ENCODE data around the gene KCNK10.

The KCNK10 gene

DNA sequence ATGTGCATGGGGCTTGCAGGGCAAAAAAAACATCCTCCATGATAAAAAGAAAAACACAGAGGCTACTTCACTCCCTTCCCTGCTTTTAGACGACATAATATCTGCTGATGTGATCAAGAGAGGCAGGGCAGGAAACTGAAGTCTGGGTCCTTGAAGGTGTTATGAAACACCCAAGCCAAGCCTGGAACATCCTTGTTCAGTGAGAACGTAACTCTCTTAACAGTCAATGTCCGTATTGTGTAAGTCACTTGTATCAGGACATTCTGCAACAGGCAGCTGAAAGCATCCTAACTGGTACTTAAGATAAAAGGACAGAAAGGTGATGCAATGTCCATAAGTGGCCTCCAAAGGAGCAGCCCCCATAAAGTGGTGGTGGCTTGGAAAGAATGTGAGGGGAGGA is 20.0 kb downstream of the KCNK10 start:
- Mint-ChIP-seq H3K27me3 (ENCODE audit: low read depth) (peaks cover 5% of the 10 kb centered on the region), H3K36me3 (ENCODE audit: low read depth) (no peaks in the 10 kb centered on the region), H3K4me3 (no peak overlapping the region), H3K9me3 (no peaks in the 10 kb centered on the region), H3K27ac (no peak overlapping the region), H3K4me1 (ENCODE audit: low read depth) (no peaks in the 10 kb centered on the region)

DNA sequence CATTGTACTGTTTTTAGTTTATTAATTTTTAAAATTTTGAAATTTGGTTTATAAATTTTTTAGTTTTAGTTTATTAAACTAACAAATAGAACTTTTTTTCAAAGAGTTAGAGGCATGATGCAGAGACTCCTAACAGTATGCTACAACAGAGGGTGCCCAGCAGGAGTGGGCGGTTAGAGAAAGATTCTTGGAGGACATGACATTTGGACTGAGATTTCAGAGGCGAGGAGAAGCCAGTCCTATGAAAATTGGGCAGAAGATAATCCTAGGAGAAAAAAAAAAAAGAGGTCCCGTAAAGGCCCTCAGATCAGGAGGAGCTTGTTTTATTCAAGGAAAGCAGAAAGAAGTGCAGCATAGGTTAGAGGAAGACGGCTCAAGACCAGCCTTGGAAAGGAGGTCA is 21.7 kb downstream of the KCNK10 start:
- Mint-ChIP-seq H3K36me3 (ENCODE audit: low read depth) (no peaks in the 10 kb centered on the region), H3K27ac (no peak overlapping the region), H3K9me3 (no peaks in the 10 kb centered on the region), H3K4me3 (no peak overlapping the region), H3K4me1 (ENCODE audit: low read depth) (no peaks in the 10 kb centered on the region), H3K27me3 (ENCODE audit: low read depth) (peaks cover 5% of the 10 kb centered on the region)

DNA sequence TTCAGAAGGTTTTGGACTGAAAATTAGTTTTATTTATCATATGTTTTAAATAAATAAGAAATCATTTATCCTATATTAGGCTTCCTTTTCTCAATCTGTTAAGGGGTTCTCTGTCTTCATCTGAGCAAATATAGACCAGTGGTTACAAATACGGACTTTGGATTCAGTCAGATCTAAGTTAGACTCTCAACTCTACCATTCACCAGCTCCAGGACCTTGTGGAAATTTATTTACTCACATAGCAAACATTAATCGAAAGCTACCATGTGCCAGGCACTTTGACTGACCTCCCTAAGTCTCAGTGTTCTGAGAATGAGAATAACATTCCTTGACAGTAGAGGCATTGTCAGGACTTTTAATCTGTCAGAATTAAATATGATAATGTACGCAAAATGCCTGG is 22.3 kb downstream of the KCNK10 start:
- Mint-ChIP-seq H3K9me3 (no peaks in the 10 kb centered on the region), H3K4me3 (no peak overlapping the region), H3K4me1 (ENCODE audit: low read depth) (no peaks in the 10 kb centered on the region), H3K36me3 (ENCODE audit: low read depth) (no peaks in the 10 kb centered on the region), H3K27ac (no peak overlapping the region), H3K27me3 (ENCODE audit: low read depth) (peaks cover 5% of the 10 kb centered on the region)

GRCh38 chr14:88299865-88300530 is 23.1 kb downstream of the KCNK10 start:
- Mint-ChIP-seq H3K4me3 (no peak overlapping the region), H3K27ac (no peak overlapping the region), H3K9me3 (no peaks in the 10 kb centered on the region), H3K36me3 (ENCODE audit: low read depth) (no peaks in the 10 kb centered on the region), H3K27me3 (ENCODE audit: low read depth) (peaks cover 5% of the 10 kb centered on the region), H3K4me1 (ENCODE audit: low read depth) (no peaks in the 10 kb centered on the region)

DNA sequence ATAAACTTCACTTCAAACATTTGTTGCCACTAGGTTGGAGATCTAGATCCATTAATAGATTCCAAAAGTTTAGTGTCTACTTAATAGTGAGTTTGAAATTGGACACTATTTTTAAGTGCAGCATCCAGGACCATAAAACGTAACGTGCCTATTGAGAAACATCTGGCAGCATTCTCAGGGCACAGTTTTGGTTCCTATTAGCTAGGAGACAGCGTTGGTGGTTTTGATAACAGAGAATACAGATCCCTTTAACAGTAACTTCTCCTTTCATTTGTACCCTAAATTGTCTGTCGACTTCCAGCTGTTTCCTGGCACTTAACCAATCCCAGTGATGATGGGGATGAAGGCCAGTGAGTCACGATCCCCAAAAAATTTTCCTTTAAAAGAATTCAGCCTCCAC is 25.8 kb downstream of the KCNK10 start:
- peaks cover 9% of the 10 kb centered on the region for H3K27me3 Mint-ChIP-seq (ENCODE audit: low read depth)
- H3K36me3 Mint-ChIP-seq (ENCODE audit: low read depth): no peaks in the 10 kb centered on the region
- no peaks in the 10 kb centered on the region for H3K4me1 Mint-ChIP-seq (ENCODE audit: low read depth)
- no peak overlapping the region for H3K4me3 Mint-ChIP-seq
- H3K9me3 Mint-ChIP-seq: no peaks in the 10 kb centered on the region
- H3K27ac Mint-ChIP-seq: no peak overlapping the region

DNA sequence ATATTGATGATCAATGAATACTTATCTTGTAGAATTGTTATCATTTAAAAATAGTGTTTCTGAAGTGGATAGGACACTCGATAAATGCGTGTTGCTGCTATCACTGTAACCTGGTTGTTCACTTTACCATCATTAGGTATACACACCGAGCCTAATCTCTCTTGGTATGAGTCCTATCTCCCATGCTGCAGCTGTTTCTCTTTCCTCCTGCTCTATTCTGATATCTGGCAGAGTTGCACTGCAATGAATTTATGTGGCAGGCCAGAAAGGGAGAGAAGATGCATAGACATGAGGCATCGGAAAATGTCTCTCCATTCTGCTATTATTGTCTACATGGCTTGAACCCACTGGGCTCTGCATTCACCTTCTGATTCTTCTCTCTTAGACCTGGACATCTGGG is 26.7 kb downstream of the KCNK10 start:
- H3K9me3 Mint-ChIP-seq: no peaks in the 10 kb centered on the region
- H3K4me1 Mint-ChIP-seq (ENCODE audit: low read depth): no peaks in the 10 kb centered on the region
- H3K27me3 Mint-ChIP-seq (ENCODE audit: low read depth): peaks cover 9% of the 10 kb centered on the region

GRCh38 chr14:88289996-88290395 is 33.1 kb downstream of the KCNK10 start:
- Mint-ChIP-seq H3K27ac (no peak overlapping the region), H3K4me3 (no peak overlapping the region), H3K4me1 (ENCODE audit: low read depth) (no peaks in the 10 kb centered on the region), H3K27me3 (ENCODE audit: low read depth) (peaks cover 4% of the 10 kb centered on the region), H3K9me3 (no peaks in the 10 kb centered on the region), H3K36me3 (ENCODE audit: low read depth) (no peaks in the 10 kb centered on the region)

More for the DNA sequence above, 26.7 kb downstream of the KCNK10 start:
- no peak overlapping the region for H3K27ac Mint-ChIP-seq
- no peak overlapping the region for H3K4me3 Mint-ChIP-seq
- H3K36me3 Mint-ChIP-seq (ENCODE audit: low read depth): no peaks in the 10 kb centered on the region

GRCh38 chr14:88289234-88289633 is 33.8 kb downstream of the KCNK10 start:
- Mint-ChIP-seq H3K27ac (no peak overlapping the region), H3K36me3 (ENCODE audit: low read depth) (no peaks in the 10 kb centered on the region), H3K4me1 (ENCODE audit: low read depth) (no peaks in the 10 kb centered on the region)

GRCh38 chr14:88286309-88286708 is 36.8 kb downstream of the KCNK10 start:
- Mint-ChIP-seq H3K9me3 (no peaks in the 10 kb centered on the region), H3K27me3 (ENCODE audit: low read depth) (no peaks in the 10 kb centered on the region), H3K27ac (no peak overlapping the region), H3K4me1 (ENCODE audit: low read depth) (no peaks in the 10 kb centered on the region), H3K36me3 (ENCODE audit: low read depth) (no peaks in the 10 kb centered on the region), H3K4me3 (no peak overlapping the region)

More at GRCh38 chr14:88289234-88289633, 33.8 kb downstream of the KCNK10 start:
- H3K27me3 Mint-ChIP-seq (ENCODE audit: low read depth): peaks cover 4% of the 10 kb centered on the region
- no peaks in the 10 kb centered on the region for H3K9me3 Mint-ChIP-seq
- no peak overlapping the region for H3K4me3 Mint-ChIP-seq

GRCh38 chr14:88281447-88281846 is 41.6 kb downstream of the KCNK10 start:
- Mint-ChIP-seq H3K27me3 (ENCODE audit: low read depth) (no peaks in the 10 kb centered on the region), H3K4me1 (ENCODE audit: low read depth) (no peaks in the 10 kb centered on the region), H3K4me3 (no peak overlapping the region), H3K9me3 (no peaks in the 10 kb centered on the region), H3K27ac (no peak overlapping the region), H3K36me3 (ENCODE audit: low read depth) (no peaks in the 10 kb centered on the region)

DNA sequence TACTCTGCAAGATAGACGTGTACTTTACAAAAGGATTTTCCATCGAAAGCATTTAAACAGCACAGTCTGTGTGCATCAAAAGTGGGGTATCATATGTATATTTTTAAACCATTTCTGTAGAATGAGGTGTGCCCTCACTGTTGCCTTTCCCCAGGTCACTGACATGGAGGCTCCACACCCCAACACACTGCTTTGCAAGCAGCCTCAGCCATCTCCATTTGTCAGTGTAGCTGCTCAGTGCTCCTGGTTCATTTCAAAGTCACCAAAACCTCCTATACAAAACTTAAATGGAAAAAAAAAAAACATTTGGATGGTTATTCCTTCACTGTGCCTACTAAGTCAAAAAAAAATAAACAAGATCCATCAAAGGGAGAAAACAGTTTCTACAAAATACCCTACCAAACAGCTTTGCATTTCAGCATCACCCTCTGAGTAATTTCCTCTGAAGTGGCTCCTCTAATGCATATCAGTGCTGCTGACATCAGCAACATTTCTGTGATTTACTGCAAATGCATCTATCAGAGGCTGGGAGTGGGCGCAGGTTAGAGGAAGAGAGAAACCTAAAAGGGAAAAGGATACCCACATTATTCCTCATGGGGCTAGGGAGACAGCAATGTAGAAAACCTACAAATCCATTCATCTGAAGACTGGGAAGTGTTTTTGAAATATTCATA is 46.0 kb downstream of the KCNK10 start:
- Mint-ChIP-seq H3K4me1 (ENCODE audit: low read depth) (no peaks in the 10 kb centered on the region), H3K36me3 (ENCODE audit: low read depth) (no peaks in the 10 kb centered on the region), H3K27me3 (ENCODE audit: low read depth) (no peaks in the 10 kb centered on the region), H3K9me3 (no peaks in the 10 kb centered on the region), H3K4me3 (no peak overlapping the region), H3K27ac (no peak overlapping the region)

DNA sequence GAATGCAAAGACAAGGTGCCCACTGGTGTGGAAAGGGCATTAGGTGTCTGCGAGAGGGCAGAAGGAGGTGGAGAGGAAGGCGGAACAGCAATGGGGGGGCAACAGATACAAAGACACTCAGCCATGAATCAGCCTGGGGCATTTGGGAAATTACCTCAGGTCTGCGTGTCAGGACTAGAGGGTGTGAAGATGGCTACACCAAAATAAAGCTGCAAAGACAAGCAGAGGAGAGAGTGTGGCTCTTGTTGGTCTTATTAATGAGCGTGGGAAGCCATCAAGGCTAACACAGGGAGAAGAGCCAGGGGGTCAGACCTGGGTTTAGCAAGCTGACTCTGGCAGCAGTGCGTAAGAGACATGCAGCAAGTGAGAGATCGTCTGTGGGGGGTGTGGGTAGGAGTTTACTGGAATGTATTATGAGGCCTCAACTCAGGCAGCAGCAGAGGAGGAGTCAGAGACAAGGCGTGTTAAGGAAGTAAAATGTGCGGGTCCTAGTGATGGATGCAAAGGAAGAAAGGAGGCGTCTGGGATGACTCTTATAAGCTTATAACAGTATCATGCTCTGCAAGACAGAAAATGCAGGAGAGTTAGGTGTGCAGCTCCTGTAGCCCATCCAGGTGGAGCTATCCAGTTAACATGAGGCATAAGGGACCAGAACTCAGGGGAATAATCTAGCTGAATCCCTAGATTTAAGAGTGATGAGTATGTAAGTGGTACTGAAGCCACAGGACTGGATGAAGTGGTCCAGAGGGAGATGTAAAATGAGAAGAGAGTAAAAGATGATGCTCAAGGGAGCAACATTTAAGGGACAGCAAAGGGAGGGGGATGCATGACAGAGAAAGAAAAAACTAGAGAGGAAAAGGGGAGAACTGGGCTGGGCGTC is 50.4 kb downstream of the KCNK10 start:
- no peak overlapping the region for H3K4me3 Mint-ChIP-seq
- no peaks in the 10 kb centered on the region for H3K36me3 Mint-ChIP-seq (ENCODE audit: low read depth)
- H3K4me1 Mint-ChIP-seq (ENCODE audit: low read depth): no peaks in the 10 kb centered on the region
- no peak overlapping the region for H3K27ac Mint-ChIP-seq
- no peaks in the 10 kb centered on the region for H3K9me3 Mint-ChIP-seq
- H3K27me3 Mint-ChIP-seq (ENCODE audit: low read depth): no peaks in the 10 kb centered on the region

GRCh38 chr14:88271205-88271604 is 51.9 kb downstream of the KCNK10 start:
- Mint-ChIP-seq H3K27ac (no peak overlapping the region), H3K9me3 (no peaks in the 10 kb centered on the region), H3K4me1 (ENCODE audit: low read depth) (no peaks in the 10 kb centered on the region), H3K4me3 (no peak overlapping the region), H3K36me3 (ENCODE audit: low read depth) (no peaks in the 10 kb centered on the region), H3K27me3 (ENCODE audit: low read depth) (no peaks in the 10 kb centered on the region)

GRCh38 chr14:88270776-88271175 is 52.3 kb downstream of the KCNK10 start:
- no peak overlapping the region for H3K4me3 Mint-ChIP-seq
- no peaks in the 10 kb centered on the region for H3K9me3 Mint-ChIP-seq
- H3K27ac Mint-ChIP-seq: no peak overlapping the region
- H3K4me1 Mint-ChIP-seq (ENCODE audit: low read depth): no peaks in the 10 kb centered on the region
- H3K36me3 Mint-ChIP-seq (ENCODE audit: low read depth): no peaks in the 10 kb centered on the region
- no peaks in the 10 kb centered on the region for H3K27me3 Mint-ChIP-seq (ENCODE audit: low read depth)
